NCI-H510A treated with DMSO at 0.1 percent for 48 hours (cell line): ENCODE data around the gene SLC33A1.
"Not testable (repeated sequence)": the region's sequence is repeated elsewhere in the genome, so short reads cannot be mapped to it uniquely, and the experiment has no call there.

Source experiments
- DNase-seq: peaks from one replicate; lab custom pipeline; 2025; lab: John Stamatoyannopoulos, UW

The SLC33A1 gene

GRCh38 chr3:155854141-155854940, at the start of gene SLC33A1:
Gene SLC33A1, minus strand, starts transcription at chr3:155854427. Its CDS starts 430 bp downstream, at chr3:155853997.
- DNase-seq = peak; percentile 99

DNA sequence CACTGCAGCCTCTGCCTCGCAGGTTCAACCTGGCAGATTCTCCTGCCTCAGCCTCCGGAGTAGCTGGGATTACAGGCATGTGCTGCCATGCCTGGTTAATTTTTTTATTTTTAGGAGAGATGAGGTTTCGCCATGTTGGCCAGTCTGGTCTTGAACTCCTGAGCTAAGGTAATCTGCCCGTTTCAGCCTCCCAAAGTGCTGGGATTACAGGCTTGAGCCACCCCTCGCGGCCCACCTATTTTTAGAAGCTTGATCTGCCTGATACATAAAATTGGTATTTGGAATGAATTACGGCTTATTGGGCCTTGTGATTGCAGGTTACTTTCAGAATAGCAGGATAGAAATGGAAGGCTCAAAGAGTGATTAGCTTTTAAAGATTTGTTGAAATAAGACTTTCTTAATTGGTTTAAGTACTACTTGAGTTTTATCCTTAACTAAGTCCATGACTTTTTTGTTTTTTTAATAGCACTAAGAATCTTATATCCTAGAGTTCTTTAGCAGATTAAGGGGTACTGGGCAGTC, 41.2 kb upstream of the SLC33A1 start:
- DNase-seq = no peak

DNA sequence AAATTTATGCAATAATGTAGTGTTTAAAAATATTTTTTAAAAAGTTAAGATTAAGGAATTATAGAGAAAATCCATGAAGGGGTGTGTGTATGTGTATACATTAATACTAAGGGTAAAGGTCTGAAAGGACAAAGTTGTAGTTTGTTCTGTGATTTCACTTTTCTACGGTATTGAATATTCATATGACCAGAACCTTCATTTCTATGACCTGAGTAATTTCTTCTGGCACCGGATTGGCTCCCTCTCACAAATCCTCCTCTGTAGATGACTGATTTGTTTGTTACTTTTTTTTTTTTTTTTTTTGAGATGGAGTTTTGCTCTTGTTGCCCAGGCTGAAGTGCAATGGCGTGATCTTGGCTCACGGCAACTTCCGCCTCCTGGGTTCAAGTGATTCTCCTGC, 37.1 kb upstream of the SLC33A1 start:
- no peak for DNase-seq

GRCh38 chr3:155890671-155891190, 36.5 kb upstream of the SLC33A1 start:
- DNase-seq = no peak

- no peak for DNase-seq
Observed at GRCh38 chr3:155889952-155890351, 35.7 kb upstream of the SLC33A1 start.

GRCh38 chr3:155889212-155889611, 35.0 kb upstream of the SLC33A1 start:
- no peak for DNase-seq

- DNase-seq = no peak
Observed at GRCh38 chr3:155886915-155887314, 32.7 kb upstream of the SLC33A1 start.

GRCh38 chr3:155886348-155886747, 32.1 kb upstream of the SLC33A1 start:
- DNase-seq = not testable (repeated sequence)

- no peak for DNase-seq
Observed at GRCh38 chr3:155885292-155885691, 31.1 kb upstream of the SLC33A1 start.

- no peak for DNase-seq
Observed at GRCh38 chr3:155884292-155884691, 30.1 kb upstream of the SLC33A1 start.

DNA sequence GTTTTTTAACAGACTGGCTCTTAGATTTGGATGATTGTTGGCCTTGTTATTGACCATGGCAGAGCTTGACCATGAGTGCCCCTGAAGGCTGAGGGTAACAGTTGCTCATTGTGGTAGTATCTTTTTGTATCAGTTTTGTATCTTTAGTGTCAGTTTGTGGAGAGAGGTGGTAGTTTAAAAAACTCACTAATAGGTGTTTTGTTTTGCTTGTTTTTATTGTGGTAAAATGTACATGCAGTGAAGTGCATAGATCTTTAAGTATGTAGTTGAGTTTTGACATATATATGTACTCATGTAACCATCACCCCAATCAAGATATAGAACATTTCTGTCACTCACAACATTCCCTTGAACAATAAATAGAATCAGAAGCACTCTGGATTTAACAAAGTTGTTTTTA, 26.1 kb upstream of the SLC33A1 start:
- no peak for DNase-seq

- DNase-seq = no peak
Observed at GRCh38 chr3:155876503-155876902, 22.3 kb upstream of the SLC33A1 start.

DNA sequence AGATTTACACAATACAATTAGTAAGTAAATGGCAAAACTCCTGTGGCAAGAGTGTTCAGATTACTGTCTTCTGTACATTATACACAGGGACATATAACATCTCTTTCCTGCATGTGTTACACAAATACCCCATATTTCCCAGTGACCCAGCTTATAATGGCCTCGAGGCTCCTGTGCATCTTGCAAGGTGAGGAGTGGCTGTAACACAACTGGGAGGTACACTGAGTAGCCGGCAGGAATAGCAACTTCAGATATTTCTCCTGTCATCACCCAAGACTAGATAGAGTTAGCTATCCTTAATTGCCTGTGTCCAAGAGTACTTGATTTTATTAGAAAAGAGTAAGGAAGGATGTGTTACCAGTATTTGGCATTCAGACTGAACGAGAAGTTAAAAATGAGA, 21.8 kb upstream of the SLC33A1 start:
- DNase-seq = no peak

DNA sequence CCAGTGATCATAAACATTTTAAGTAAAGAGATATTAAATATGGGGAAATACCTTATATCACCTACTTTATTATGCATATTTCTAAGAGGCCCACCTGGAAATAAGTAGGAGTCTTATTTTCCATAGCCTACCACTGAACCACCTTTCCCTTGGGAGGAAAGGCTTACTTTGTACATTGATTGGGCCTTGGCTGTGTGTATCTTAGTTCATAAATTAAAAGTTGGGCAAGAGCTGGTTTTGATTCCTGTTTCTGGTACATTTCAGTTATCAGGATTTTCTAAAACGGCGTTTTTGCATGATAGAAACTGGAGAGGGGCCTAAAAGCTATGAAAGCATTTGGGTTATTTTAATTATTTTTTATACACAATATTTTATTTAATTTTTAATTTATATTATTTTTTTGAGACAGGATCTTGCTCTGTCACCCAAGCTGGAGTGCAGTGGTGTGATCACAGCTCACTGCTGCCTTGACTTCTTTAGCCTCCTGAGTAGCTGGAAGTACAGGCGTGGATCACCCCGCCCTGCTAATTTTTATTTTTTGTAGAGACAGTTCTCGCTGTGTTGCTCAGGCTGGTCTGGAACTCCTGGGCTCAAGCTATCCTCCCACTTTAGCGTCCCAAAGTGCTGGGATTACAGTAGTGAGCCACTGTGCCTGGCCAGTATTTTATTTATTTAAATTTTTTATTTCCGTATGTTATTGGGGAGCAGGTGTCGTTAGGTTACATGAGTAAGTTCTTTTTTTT, 18.8 kb upstream of the SLC33A1 start:
- no peak for DNase-seq

DNA sequence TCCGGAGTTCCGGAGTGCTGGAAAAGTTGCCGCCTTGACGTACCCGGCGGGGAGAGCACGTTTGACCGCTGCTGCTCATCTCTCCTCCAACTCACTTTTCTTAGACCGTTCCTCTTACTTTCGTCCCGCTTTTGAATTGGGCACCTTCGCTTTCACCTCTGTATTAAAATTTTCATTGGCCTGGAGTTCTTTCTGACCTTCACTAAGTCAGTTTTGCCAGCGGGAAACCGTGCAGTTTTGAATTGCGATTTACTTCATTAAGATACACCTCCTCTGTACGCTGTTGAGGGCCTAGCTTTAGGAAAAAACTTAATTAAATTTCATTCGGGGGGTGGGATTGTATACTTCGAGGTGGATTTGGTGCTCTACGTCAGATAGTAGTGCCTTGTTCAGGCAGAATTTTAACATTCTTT, 17.5 kb upstream of the SLC33A1 start:
- peak; percentile 26 for DNase-seq

DNA sequence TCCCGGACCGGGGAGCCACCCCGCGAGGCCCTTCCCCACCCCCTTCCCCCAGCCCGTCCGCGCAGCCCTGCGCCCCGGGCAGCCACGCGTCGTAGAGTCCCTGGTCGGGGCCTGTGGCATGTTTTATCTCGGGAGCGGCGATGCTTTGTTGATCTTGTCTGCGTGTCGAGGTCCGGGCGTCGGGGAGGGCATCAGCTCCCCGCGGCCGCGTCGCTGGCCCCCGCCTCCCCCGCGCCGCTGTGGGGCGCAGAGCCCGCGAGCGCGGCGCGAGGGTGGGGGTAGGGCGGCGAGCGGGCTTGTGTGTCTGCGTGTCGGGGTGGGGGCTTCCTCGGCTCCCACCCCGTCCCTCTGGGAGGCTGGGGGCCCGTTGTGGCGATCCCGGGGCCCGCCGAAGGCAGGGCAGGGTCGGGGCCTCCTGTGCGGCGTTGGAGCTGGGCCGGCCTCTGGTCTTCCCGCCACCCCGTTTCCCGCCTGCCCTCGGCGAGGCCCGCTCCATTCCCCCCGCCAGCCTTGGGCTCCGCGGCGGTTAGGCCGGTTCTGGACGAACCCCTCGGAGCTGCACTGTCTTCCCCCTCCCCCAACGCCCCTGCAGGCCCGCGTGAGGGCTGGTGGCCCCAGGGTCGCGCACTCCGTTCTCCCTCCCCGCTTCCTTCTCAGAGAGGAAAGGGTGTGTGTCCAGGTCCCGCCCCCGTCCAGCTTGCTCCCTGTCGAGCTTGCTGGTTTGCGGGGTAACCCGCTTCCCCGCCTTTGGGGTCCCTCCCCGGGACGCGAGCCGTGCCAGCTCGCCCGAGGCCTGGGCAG, 16.9 kb upstream of the SLC33A1 start:
- no peak for DNase-seq

GRCh38 chr3:155870133-155870944, 16.1 kb upstream of the SLC33A1 start, which contains the start of gene GMPS:
Gene GMPS, plus strand, starts transcription at chr3:155870650. Its CDS starts 221 bp downstream, at chr3:155870871.
- DNase-seq = peak; percentile 96

DNA sequence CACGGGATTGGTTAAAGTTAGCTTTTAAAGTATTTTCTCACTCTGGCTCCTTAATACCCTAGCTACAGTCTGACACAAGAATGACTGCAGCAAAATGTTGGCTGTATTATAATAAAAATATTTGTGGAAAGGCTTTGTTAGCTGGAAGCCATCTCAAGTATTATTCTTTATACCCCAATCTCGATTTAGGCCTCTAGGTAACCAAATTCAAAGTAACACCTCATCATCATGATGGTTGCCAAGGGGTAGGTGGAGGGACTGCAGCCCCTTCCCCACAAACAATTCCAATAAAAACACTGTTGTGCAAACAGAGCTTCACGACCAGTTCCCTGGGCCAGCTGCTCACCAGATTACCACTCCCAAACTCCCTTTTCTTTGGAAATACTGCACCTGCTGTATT, 15.5 kb upstream of the SLC33A1 start:
- DNase-seq = no peak

GRCh38 chr3:155863072-155863784, 9.0 kb upstream of the SLC33A1 start:
- no peak for DNase-seq

- not testable (repeated sequence) for DNase-seq
Observed at GRCh38 chr3:155862290-155862982, 8.2 kb upstream of the SLC33A1 start.
